ENCODE data around the gene TMEM25. TPM values are rescaled to one million over a fixed set of nuclear protein-coding genes. Genes with fewer than 3 reads are reported as not detected.
A peak's percentile ranks its signal among the peaks of the same experiment; 100 is the strongest.
"Not testable (repeated sequence)": the region's sequence is repeated elsewhere in the genome, so short reads cannot be mapped to it uniquely, and the experiment has no call there.

TMEM25 gene
- 10 to 100 TPM; 19.1 to 28.9 (median 27.7) TPM for polyA plus RNA-seq (ENCODE audit: insufficient read length in 4 of 4)

DNA sequence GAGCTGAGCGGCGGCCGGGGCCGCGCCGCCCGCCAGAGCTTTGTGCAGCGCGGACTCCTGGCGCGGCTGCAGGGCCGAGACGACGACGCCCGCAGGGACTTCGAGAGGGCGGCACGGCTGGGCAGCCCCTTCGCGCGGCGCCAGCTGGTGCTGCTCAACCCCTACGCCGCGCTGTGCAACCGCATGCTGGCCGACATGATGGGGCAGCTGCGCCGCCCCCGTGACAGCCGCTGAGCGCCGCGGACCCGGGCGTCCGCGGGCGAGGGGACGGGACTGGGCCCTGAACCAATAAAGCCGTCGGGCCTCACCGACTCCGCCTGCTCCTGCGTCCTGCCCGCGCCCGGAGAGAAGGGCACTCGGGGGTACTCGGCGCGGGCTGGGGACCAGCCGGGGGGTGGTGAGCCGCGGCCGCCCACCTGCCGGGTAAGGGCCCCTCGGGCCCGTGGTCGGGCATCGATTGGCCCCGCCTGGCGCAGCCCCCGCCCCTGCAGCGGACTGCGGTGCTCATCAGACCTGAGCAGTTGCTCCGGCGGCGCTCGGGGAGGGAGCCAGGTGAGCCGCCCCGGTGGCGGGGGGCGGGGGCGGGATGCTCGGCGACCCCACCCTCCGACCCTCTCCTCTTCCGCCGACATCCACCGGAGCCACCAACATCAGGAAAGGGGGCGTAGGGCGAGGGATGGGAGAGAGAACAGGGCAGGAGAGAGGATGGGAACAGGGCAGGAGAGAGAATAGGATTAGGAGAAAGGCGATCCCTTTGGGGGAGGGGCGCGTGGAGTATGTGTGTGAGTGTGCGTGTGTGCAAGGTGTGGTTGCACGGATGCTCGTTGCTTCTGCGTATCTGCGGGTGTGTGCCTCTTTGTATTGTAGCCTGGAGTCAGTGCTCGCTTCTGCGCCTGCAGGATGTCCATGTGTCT is at the start of gene TMEM25:
TMEM25 (plus strand) TSS at position 510 of the 914 bp plus-strand sequence. CDS start 610 bp downstream, outside the sequence.
- peak; percentile 41 to 60 (median 42) for DNase-seq (ENCODE audit: low read depth in 4 of 4, low spot score in 3 of 4)

DNA sequence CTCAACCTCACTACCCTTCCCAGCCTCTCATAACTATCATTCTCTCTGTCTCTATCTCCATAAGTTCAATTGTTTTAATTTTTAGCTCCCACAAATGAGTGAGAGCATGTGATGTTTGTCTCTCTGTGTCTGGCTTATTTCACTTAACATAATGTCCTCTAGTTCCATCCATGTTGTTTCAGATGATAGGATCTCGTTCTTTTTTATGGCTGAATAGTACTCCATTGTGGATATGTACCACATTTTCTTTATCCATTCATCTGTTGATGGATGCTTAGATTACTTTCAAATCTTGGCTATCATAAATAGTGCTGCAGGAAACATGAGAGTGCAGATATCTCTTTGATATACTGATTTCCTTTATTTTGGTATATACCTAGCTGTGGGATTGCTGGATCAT is 49.8 kb upstream of the TMEM25 start:
- DNase-seq (ENCODE audit: low read depth in 4 of 4, low spot score in 3 of 4), result not testable (repeated sequence)

DNA sequence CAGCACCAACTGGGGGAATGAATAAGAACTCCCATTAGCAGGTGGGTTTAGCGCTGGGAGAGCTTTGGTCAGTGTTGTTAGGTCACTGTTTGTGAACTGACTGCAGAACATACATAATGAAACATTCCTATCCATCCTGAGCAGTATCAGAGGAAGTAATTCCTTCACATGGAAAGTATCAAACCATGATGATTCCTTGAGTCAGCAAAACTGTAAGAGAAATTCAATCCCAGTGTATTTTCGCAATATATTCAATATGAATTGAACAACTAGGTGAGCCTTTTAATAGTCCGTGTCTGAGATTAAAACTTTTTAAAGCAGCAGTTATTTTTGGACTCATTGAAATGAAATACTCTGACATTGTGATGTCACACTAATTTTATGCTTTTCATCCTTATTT is 46.6 kb upstream of the TMEM25 start:
- DNase-seq (ENCODE audit: low read depth in 4 of 4, low spot score in 3 of 4), result no peak

DNA sequence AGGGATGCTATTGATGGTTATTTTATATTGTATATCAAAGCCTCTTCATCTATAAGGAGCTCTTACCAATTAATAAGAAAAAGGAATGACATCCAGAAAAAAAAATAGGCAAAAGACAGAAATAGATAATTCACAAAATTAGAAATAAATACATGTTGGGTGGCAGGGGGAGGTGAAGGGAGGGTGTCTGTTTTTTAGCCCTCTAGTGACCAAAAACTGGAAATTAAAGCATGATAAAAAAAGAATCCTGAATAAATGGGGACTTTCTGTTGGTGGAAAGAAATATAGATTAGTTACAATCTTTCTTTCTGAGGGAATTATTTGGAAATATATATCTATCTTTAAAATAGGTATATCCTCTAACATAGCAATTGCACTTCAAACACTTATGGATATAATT is 45.7 kb upstream of the TMEM25 start:
- DNase-seq (ENCODE audit: low read depth in 4 of 4, low spot score in 3 of 4), result no peak

DNA sequence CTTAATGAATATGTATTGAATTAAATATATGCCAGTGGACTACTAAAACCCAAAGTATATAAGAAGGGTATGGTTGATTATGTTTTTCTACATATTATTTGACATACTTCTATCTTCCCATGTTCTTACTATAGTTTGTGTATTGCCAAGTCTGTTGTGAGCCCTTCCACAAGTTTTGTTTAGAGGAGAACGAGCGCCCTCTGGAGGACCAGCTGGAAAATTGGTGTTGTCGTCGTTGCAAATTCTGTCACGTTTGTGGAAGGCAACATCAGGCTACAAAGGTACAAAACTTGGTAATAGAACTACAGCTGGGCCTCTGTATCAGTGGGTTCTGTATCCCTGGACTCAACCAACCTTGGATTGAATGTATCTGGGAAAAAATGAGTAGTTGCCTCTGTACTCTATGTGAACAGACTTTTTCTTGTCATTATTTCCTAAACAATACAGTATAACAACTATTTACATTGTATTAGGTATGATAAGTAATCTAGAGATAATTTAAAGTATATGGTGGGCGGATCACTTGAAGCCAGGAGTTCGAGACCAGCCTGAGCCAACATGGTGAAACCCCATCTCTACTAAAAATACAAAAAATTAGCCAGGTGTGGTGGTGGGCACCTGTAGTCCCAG is 42.4 kb upstream of the TMEM25 start:
- DNase-seq (ENCODE audit: low read depth in 4 of 4, low spot score in 3 of 4), result peak; percentile 41 to 64 (median 50)

DNA sequence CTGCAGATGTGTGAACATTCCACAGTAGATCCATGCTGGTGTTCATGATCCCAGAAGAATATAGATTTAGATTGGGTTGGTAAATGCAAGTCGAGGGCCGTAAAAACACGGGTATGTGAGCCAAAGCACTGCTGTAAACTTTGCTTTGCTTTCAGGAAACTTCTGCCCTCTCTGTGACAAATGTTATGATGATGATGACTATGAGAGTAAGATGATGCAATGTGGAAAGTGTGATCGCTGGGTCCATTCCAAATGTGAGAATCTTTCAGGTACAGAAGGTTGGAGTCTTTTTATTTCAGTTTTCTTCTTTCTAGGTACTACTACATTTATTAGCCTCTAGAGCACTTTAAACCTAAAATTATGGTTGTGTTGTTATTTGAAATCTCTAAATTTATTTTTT is 40.0 kb upstream of the TMEM25 start:
- DNase-seq (ENCODE audit: low read depth in 4 of 4, low spot score in 3 of 4), result no peak

DNA sequence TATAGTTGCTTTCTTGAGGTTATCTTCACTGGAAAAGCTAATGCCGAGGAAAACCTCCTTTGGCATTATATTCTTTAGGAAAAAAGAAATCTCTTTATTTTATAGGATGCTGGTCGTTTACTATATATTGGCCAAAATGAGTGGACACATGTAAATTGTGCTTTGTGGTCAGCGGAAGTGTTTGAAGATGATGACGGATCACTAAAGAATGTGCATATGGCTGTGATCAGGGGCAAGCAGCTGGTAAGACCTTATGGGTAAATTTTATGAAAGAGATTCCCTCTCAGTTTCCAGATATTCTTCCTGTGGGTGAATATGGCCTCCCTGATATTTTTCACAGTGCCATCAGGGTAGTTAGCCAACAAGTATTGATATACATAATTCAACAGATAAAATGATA is 33.2 kb upstream of the TMEM25 start:
- DNase-seq (ENCODE audit: low read depth in 4 of 4, low spot score in 3 of 4), result no peak

DNA sequence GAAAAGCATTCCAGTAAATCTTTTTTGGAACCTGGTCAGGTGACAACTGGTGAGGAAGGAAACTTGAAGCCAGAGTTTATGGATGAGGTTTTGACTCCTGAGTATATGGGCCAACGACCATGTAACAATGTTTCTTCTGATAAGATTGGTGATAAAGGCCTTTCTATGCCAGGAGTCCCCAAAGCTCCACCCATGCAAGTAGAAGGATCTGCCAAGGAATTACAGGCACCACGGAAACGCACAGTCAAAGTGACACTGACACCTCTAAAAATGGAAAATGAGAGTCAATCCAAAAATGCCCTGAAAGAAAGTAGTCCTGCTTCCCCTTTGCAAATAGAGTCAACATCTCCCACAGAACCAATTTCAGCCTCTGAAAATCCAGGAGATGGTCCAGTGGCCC is 27.8 kb upstream of the TMEM25 start:
- DNase-seq (ENCODE audit: low read depth in 4 of 4, low spot score in 3 of 4), result no peak

DNA sequence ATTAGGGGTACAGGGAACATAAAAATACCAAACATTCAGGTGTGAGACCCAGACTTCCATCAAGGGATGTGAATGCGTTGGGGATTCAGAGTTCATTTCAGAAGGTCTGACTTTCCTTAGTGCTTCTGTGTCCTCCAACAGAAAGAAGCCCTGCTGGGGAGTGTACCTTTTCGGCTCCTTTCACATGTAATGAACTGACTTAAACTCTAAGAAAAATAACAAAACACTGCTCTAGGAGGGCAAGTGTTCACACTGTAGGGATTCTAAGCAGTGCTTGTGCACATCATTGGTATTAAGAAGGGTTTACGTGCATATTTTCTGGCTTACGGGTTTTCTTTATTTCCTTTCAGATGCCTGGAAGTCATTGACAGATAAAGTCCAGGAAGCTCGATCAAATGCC is 19.4 kb upstream of the TMEM25 start:
- DNase-seq (ENCODE audit: low read depth in 4 of 4, low spot score in 3 of 4), result no peak

DNA sequence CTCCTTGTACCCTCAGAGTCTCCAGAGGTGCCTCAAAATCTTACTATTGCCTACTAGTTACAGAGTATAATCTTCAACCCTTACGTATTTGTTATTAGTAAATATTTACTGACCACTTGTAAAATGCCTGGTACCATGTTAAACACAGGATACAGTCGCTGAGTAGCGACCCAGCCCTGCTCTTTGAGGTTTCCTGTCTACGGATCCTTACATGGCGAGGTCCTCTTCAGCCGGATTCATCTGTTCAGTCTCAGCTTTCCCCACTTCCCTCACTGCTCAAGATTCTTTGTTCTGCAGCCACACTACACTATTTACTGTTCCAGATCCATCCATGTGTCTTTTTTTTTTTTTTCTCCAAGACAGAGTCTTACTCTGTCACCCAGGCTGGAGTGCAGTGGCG is 16.9 kb upstream of the TMEM25 start:
- no peak for DNase-seq (ENCODE audit: low read depth in 4 of 4, low spot score in 3 of 4)

DNA sequence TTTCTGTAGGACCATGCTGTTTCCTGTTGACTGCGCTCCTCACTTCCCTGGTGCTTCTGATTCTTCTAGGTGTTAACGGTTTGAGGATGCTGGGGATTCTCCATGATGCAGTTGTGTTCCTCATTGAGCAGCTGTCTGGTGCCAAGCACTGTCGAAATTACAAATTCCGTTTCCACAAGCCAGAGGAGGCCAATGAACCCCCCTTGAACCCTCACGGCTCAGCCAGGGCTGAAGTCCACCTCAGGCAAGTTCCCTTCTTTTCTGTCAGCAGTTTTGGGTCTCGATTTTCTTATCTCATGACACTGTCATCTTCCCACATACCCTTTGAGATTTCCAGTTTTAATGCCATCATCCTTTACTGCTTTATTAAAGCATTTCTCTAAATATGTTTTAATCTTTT is 11.4 kb upstream of the TMEM25 start:
- no peak for DNase-seq (ENCODE audit: low read depth in 4 of 4, low spot score in 3 of 4)

DNA sequence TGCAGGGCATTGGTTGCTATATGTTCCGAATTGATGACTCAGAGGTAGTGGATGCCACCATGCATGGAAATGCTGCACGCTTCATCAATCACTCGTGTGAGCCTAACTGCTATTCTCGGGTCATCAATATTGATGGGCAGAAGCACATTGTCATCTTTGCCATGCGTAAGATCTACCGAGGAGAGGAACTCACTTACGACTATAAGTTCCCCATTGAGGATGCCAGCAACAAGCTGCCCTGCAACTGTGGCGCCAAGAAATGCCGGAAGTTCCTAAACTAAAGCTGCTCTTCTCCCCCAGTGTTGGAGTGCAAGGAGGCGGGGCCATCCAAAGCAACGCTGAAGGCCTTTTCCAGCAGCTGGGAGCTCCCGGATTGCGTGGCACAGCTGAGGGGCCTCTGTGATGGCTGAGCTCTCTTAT is 9.1 kb upstream of the TMEM25 start:
- no peak for DNase-seq (ENCODE audit: low read depth in 4 of 4, low spot score in 3 of 4)

DNA sequence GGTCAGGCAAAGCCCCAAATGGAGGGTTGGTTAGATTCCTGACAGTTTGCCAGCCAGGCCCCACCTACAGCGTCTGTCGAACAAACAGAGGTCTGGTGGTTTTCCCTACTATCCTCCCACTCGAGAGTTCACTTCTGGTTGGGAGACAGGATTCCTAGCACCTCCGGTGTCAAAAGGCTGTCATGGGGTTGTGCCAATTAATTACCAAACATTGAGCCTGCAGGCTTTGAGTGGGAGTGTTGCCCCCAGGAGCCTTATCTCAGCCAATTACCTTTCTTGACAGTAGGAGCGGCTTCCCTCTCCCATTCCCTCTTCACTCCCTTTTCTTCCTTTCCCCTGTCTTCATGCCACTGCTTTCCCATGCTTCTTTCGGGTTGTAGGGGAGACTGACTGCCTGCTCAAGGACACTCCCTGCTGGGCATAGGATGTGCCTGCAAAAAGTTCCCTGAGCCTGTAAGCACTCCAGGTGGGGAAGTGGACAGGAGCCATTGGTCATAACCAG is 8.4 kb upstream of the TMEM25 start:
- DNase-seq (ENCODE audit: low read depth in 4 of 4, low spot score in 3 of 4), result no peak

DNA sequence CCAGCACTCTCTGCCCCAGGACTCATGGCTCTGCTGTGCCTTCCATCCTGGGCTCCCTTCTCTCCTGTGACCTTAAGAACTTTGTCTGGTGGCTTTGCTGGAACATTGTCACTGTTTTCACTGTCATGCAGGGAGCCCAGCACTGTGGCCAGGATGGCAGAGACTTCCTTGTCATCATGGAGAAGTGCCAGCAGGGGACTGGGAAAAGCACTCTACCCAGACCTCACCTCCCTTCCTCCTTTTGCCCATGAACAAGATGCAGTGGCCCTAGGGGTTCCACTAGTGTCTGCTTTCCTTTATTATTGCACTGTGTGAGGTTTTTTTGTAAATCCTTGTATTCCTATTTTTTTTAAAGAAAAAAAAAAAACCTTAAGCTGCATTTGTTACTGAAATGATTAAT is 6.6 kb upstream of the TMEM25 start:
- DNase-seq (ENCODE audit: low read depth in 4 of 4, low spot score in 3 of 4), result no peak

DNA sequence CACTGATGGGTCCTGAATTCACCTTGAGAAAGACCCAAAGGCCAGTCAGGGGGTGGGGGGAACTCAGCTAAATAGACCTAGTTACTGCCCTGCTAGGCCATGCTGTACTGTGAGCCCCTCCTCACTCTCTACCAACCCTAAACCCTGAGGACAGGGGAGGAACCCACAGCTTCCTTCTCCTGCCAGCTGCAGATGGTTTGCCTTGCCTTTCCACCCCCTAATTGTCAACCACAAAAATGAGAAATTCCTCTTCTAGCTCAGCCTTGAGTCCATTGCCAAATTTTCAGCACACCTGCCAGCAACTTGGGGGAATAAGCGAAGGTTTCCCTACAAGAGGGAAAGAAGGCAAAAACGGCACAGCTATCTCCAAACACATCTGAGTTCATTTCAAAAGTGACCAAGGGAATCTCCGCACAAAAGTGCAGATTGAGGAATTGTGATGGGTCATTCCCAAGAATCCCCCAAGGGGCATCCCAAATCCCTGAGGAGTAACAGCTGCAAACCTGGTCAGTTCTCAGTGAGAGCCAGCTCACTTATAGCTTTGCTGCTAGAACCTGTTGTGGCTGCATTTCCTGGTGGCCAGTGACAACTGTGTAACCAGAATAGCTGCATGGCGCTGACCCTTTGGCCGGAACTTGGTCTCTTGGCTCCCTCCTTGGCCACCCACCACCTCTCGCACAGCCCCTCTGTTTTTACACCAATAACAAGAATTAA is 6.1 kb upstream of the TMEM25 start:
- no peak for DNase-seq (ENCODE audit: low read depth in 4 of 4, low spot score in 3 of 4)

DNA sequence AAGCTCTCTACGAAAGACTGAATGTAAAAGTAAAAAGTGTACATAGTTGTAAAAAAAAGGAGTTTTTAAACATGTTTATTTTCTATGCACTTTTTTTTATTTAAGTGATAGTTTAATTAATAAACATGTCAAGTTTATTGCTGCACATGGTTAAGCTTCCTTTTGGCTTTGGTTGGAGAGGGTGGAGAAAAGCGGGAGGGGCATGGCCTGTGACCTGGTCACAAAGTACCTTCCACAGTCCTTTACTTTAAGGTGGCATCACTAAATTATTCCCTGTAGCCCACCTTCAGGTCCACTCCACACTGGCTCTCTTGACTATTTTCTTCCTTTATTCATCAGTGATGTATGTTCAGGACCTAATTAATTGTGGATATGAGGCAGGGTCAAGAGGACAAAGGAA is 4.3 kb upstream of the TMEM25 start:
- DNase-seq (ENCODE audit: low read depth in 4 of 4, low spot score in 3 of 4), result no peak

DNA sequence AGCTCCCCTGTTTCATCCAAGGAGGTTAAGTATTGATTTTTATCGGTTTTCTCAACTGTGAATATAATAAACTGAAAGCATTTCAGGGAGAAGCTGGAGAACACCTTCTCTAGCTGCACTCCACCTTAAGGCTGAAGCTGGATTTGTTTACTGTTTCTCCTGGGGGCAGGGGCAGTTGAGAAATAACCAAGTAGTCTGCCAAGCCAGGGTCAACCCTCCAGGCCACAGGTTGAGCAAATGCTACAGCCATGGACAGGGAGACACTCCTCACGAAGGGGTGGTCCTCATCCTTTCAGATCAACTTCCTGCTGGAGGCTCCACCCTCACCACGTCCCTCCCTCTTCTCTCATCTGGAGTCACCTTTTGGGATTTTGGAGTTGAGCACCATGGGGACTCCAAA is 3.9 kb upstream of the TMEM25 start, which contains the start of gene TTC36:
TTC36 (plus strand) TSS at position 366 of the 400 bp plus-strand sequence; CDS start at position 387, 21 bp downstream.
- no peak for DNase-seq (ENCODE audit: low read depth in 4 of 4, low spot score in 3 of 4)

DNA sequence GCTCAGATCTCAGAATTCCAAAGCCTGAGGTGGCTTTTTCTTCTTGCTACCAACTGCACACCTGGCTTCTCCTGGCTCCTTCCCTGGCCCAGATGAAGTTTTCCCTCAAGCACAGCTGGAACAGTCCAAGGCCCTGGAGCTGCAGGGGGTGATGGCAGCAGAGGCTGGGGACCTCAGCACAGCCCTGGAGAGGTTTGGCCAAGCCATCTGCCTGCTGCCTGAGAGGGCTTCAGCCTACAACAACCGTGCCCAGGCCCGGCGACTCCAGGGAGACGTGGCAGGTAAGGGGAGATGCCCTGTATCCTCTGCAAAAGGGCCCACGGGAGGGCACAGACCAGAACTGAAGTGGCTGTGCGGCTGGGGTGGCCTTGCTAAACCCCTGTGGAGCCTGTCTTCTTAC is 2.5 kb upstream of the TMEM25 start:
- DNase-seq (ENCODE audit: low read depth in 4 of 4, low spot score in 3 of 4), result no peak

DNA sequence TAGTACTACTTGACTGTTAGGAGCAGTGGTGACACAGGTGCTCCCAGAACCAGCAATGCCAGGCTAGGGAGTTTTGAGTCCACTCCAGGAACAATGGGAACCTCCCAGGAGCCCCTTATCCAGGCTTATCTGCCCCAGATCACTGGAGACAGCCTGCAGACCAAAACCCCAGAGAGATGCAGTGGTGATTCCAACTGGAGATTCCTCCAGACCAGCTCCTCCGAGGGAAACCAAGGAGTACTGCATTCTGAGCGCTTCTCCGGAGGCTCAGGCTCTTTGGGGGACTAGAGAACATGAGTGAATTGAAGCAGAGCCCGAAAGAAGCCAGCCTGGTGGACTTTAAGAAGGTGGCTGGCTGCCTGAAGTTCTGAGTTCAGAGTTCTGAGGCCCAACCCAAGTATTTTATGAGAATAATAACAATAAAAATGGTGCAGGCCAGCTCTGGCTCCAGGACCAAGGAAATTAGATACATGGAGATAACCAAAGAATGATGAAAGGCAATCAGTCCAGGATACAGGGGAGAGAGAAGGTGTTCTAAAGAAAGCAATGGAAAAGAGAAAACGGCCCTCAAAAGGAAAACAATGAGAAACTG is 1.3 kb upstream of the TMEM25 start:
- DNase-seq (ENCODE audit: low read depth in 4 of 4, low spot score in 3 of 4), result no peak

DNA sequence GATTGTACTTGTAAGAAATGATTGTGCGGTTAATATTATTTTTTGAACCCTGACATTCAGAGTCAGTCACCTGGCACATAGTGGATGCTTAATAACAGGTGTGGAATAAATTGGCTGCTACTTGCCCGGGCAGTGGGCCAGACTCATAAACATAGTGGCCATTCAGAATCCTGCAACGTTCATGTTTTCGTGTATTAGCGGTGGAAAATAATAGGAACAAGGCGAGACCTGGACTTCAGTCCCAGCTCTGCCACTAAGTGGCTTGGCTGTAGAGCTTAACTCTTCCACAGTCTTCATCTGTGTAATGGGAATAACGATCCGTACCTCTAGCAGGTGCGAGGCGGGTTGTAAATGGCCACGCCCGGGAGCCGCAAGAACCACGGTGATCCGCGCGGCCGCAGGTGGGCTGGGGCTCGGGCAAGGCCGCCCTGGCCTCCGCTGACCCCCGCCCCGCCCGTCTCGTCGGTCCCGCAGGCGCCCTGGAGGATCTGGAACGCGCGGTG is 761 bp upstream of the TMEM25 start:
- DNase-seq (ENCODE audit: low read depth in 4 of 4, low spot score in 3 of 4), result no peak

Data from left renal pelvis (tissue), 4 donors.